ENCODE results near the gene DCTN3.
A peak's percentile ranks its signal among the peaks of the same experiment; 100 is the strongest.

DCTN3 gene

GRCh38 chr9:34624475-34625185 lies 4.3 kb upstream of the DCTN3 start:
- Histone ChIP-seq H3K4me3 (ENCODE audit: control insufficient read depth in 1 of 7, extremely low read depth in 1 of 7, insufficient read depth in 4 of 7, low read depth in 2 of 7, low read length in 6 of 7) (no peak overlapping the region), H3K27ac (ENCODE audit: insufficient read depth in 1 of 2, low read depth in 1 of 2, low read length in 2 of 2, poor library complexity in 1 of 2, severe bottlenecking in 2 of 2) (no peak overlapping the region), H3K4me1 (ENCODE audit: control extremely low read depth in 1 of 4, control insufficient read depth in 4 of 4, insufficient read depth in 4 of 4, low read length in 3 of 4) (peaks cover 2 to 38% (median 13%) of the 10 kb centered on the region in 4 experiments), H3K27me3 (replicated peaks in 2 of 5; ENCODE audit: control insufficient read depth in 4 of 5, insufficient read depth in 5 of 5, low read length in 4 of 5) (peaks cover 11 to 87% (median 47%) of the 10 kb centered on the region in 5 experiments), H3K9me3 (ENCODE audit: control extremely low read depth in 1 of 5, control insufficient read depth in 4 of 5, insufficient read depth in 2 of 5, low read depth in 1 of 5, low read length in 4 of 5) (peaks cover 0 to 6% (median 0%) of the 10 kb centered on the region in 5 experiments), H3K36me3 (ENCODE audit: control insufficient read depth in 4 of 4, insufficient read depth in 4 of 4, low read length in 3 of 4) (no peaks in the 10 kb centered on the region)
- POLR2A ChIA-PET, result interaction anchor here (0.7 kb wide), 1 partner anchor 11 kb away, joined by 3 read pairs; no protein-coding TSS in a partner anchor
- CTCF ChIA-PET, result interaction anchor here (0.7 to 7.6 kb wide), 6 partner anchors 9 to 26 kb away, joined by 3 to 82 read pairs (median 3); partner anchors contain the start of gene GALT
- 13% methylated on average over 36 of the region's 39 CpGs for WGBS (ENCODE audit: insufficient coverage)
- no peak for DNase-seq

- 4% methylated on average over 46 of the region's 63 CpGs for WGBS (ENCODE audit: insufficient coverage)
- peak in 2 of 3 donors; percentile 43 to 59 for DNase-seq
- H3K4me1 ChIP-seq (ENCODE audit: control extremely low read depth in 1 of 4, control insufficient read depth in 4 of 4, insufficient read depth in 4 of 4, low read length in 3 of 4), result peaks cover 5 to 35% (median 13%) of the 10 kb centered on the region in 4 experiments
- H3K36me3 ChIP-seq (ENCODE audit: control insufficient read depth in 4 of 4, insufficient read depth in 4 of 4, low read length in 3 of 4), result peaks cover 0 to 3% (median 0%) of the 10 kb centered on the region in 4 experiments
- peaks cover 10 to 77% (median 43%) of the 10 kb centered on the region in 5 experiments for H3K27me3 ChIP-seq (replicated peaks in 2 of 5; ENCODE audit: control insufficient read depth in 4 of 5, insufficient read depth in 5 of 5, low read length in 4 of 5)
- POLR2A ChIA-PET, result no interaction called here
- no peak overlapping the region for H3K27ac ChIP-seq (ENCODE audit: insufficient read depth in 1 of 2, low read depth in 1 of 2, low read length in 2 of 2, poor library complexity in 1 of 2, severe bottlenecking in 2 of 2)
- H3K9me3 ChIP-seq (ENCODE audit: control extremely low read depth in 1 of 5, control insufficient read depth in 4 of 5, insufficient read depth in 2 of 5, low read depth in 1 of 5, low read length in 4 of 5), result peaks cover 0 to 6% (median 0%) of the 10 kb centered on the region in 5 experiments
- CTCF ChIA-PET, result interaction anchor here (0.9 to 7.6 kb wide), 4 partner anchors 8 to 20 kb away, joined by 3 to 82 read pairs (median 19); no protein-coding TSS in a partner anchor
- peak overlapping the region in 3 of 7 experiments; percentile 17 to 54 (median 39) for H3K4me3 ChIP-seq (ENCODE audit: control insufficient read depth in 1 of 7, extremely low read depth in 1 of 7, insufficient read depth in 4 of 7, low read depth in 2 of 7, low read length in 6 of 7)
These were observed 3.3 kb upstream of the DCTN3 start for GRCh38 chr9:34623374-34624235.

- peaks cover 2 to 46% (median 35%) of the 10 kb centered on the region in 4 experiments for H3K36me3 ChIP-seq (ENCODE audit: control insufficient read depth in 4 of 4, insufficient read depth in 4 of 4, low read length in 3 of 4)
- H3K27ac ChIP-seq (ENCODE audit: insufficient read depth in 1 of 2, low read depth in 1 of 2, low read length in 2 of 2, poor library complexity in 1 of 2, severe bottlenecking in 2 of 2), result no peak overlapping the region
- ChIA-PET POLR2A (no interaction called here), CTCF (interaction anchor here (0.5 to 17.0 kb wide), 5 partner anchors 10 to 175 kb away, joined by 3 to 293 read pairs (median 14); partner anchors contain the start of genes ARID3C and SIGMAR1)
- H3K4me3 ChIP-seq (ENCODE audit: control insufficient read depth in 1 of 7, extremely low read depth in 1 of 7, insufficient read depth in 4 of 7, low read depth in 2 of 7, low read length in 6 of 7), result no peak overlapping the region
- no peaks in the 10 kb centered on the region for H3K9me3 ChIP-seq (ENCODE audit: control extremely low read depth in 1 of 5, control insufficient read depth in 4 of 5, insufficient read depth in 2 of 5, low read depth in 1 of 5, low read length in 4 of 5)
- DNase-seq, result no peak
- WGBS (ENCODE audit: insufficient coverage), result 100% methylated on average over 1 of the region's 2 CpGs
- peaks cover 7 to 35% (median 27%) of the 10 kb centered on the region in 4 experiments for H3K4me1 ChIP-seq (ENCODE audit: control extremely low read depth in 1 of 4, control insufficient read depth in 4 of 4, insufficient read depth in 4 of 4, low read length in 3 of 4)
- no peaks in the 10 kb centered on the region for H3K27me3 ChIP-seq (replicated peaks in 2 of 5; ENCODE audit: control insufficient read depth in 4 of 5, insufficient read depth in 5 of 5, low read length in 4 of 5)
These were observed 5.2 kb downstream of the DCTN3 start for GRCh38 chr9:34615132-34615531.

- Histone ChIP-seq H3K36me3 (ENCODE audit: control insufficient read depth in 4 of 4, insufficient read depth in 4 of 4, low read length in 3 of 4) (peaks cover 2 to 44% (median 29%) of the 10 kb centered on the region in 4 experiments), H3K9me3 (ENCODE audit: control extremely low read depth in 1 of 5, control insufficient read depth in 4 of 5, insufficient read depth in 2 of 5, low read depth in 1 of 5, low read length in 4 of 5) (no peaks in the 10 kb centered on the region), H3K4me1 (ENCODE audit: control extremely low read depth in 1 of 4, control insufficient read depth in 4 of 4, insufficient read depth in 4 of 4, low read length in 3 of 4) (peaks cover 1 to 26% (median 20%) of the 10 kb centered on the region in 4 experiments), H3K4me3 (ENCODE audit: control insufficient read depth in 1 of 7, extremely low read depth in 1 of 7, insufficient read depth in 4 of 7, low read depth in 2 of 7, low read length in 6 of 7) (peak overlapping the region in 6 of 7 experiments; percentile 62 to 93 (median 81)), H3K27ac (ENCODE audit: insufficient read depth in 1 of 2, low read depth in 1 of 2, low read length in 2 of 2, poor library complexity in 1 of 2, severe bottlenecking in 2 of 2) (no peak overlapping the region), H3K27me3 (replicated peaks in 2 of 5; ENCODE audit: control insufficient read depth in 4 of 5, insufficient read depth in 5 of 5, low read length in 4 of 5) (no peaks in the 10 kb centered on the region)
- POLR2A ChIA-PET, result no interaction called here
- 0% methylated on average over 12 of the region's 15 CpGs for WGBS (ENCODE audit: insufficient coverage)
- peak; percentile 75 to 80 (median 79) for DNase-seq
- CTCF ChIA-PET, result interaction anchor here (0.7 to 17.0 kb wide), 10 partner anchors 8 to 65 kb away, joined by 3 to 293 read pairs (median 4); partner anchors contain the start of genes ARID3C, GALT and SIGMAR1
These were observed 7.4 kb downstream of the DCTN3 start for GRCh38 chr9:34612788-34613390.

GRCh38 chr9:34611811-34612787 lies 8.2 kb downstream of the DCTN3 start, which contains the start of gene RPP25L:
Gene RPP25L (minus strand): TSS chr9:34612097. CDS start chr9:34611296, 801 bp downstream.
- peaks cover 1 to 26% (median 20%) of the 10 kb centered on the region in 4 experiments for H3K4me1 ChIP-seq (ENCODE audit: control extremely low read depth in 1 of 4, control insufficient read depth in 4 of 4, insufficient read depth in 4 of 4, low read length in 3 of 4)
- peak; percentile 76 to 83 (median 79) for DNase-seq
- peaks cover 2 to 36% (median 21%) of the 10 kb centered on the region in 4 experiments for H3K36me3 ChIP-seq (ENCODE audit: control insufficient read depth in 4 of 4, insufficient read depth in 4 of 4, low read length in 3 of 4)
- ChIA-PET POLR2A (interaction anchor here (1.1 kb wide), 1 partner anchor 8 kb away, joined by 3 read pairs; the partner anchor contains the start of gene DCTN3), CTCF (interaction anchor here (0.7 to 17.0 kb wide), 6 partner anchors 10 to 22 kb away, joined by 3 to 293 read pairs (median 3); partner anchors contain the start of genes ARID3C and SIGMAR1)
- peak within 1 kb of the TSS; percentile 62 to 93 (median 77) for H3K4me3 ChIP-seq (ENCODE audit: control insufficient read depth in 1 of 7, extremely low read depth in 1 of 7, insufficient read depth in 4 of 7, low read depth in 2 of 7, low read length in 6 of 7)
- peaks cover 0 to under 1% (median 0%) of the 10 kb centered on the region in 5 experiments for H3K27me3 ChIP-seq (replicated peaks in 2 of 5; ENCODE audit: control insufficient read depth in 4 of 5, insufficient read depth in 5 of 5, low read length in 4 of 5)
- peak within 1 kb of the TSS; percentile 72 to 87 for H3K27ac ChIP-seq (ENCODE audit: insufficient read depth in 1 of 2, low read depth in 1 of 2, low read length in 2 of 2, poor library complexity in 1 of 2, severe bottlenecking in 2 of 2)
- WGBS (ENCODE audit: insufficient coverage), result 0% methylated on average over 70 of the region's 77 CpGs
- no peaks in the 10 kb centered on the region for H3K9me3 ChIP-seq (ENCODE audit: control extremely low read depth in 1 of 5, control insufficient read depth in 4 of 5, insufficient read depth in 2 of 5, low read depth in 1 of 5, low read length in 4 of 5)
